ENCODE results near the gene RPS27.

Gene RPS27

GRCh38 chr1:153951801-153952200, 38.8 kb upstream of the RPS27 start:
- no peak overlapping the region for H3K9ac ChIP-seq (ENCODE audit: low read length)
- H3K36me3 ChIP-seq (ENCODE audit: control insufficient read depth, insufficient read depth, low read length): peaks cover 66% of the 10 kb centered on the region
- no peaks in the 10 kb centered on the region for H3K27me3 ChIP-seq (ENCODE audit: control insufficient read depth, insufficient read depth, low read length)
- no peak overlapping the region for H3K4me3 ChIP-seq (ENCODE audit: low read depth, low read length)
- H3K27ac ChIP-seq (ENCODE audit: low read depth, low read length): no peak overlapping the region
- peaks cover 8% of the 10 kb centered on the region for H3K4me1 ChIP-seq (ENCODE audit: control insufficient read depth, insufficient read depth, low read length)
- no peaks in the 10 kb centered on the region for H3K9me3 ChIP-seq (ENCODE audit: control insufficient read depth, insufficient read depth, low read depth, low read length)

- no peaks in the 10 kb centered on the region for H3K27me3 ChIP-seq (ENCODE audit: control insufficient read depth, insufficient read depth, low read length)
- H3K36me3 ChIP-seq (ENCODE audit: control insufficient read depth, insufficient read depth, low read length): peaks cover 51% of the 10 kb centered on the region
- no peak overlapping the region for H3K9ac ChIP-seq (ENCODE audit: low read length)
- no peak overlapping the region for H3K27ac ChIP-seq (ENCODE audit: low read depth, low read length)
- no peaks in the 10 kb centered on the region for H3K9me3 ChIP-seq (ENCODE audit: control insufficient read depth, insufficient read depth, low read depth, low read length)
- H3K4me1 ChIP-seq (ENCODE audit: control insufficient read depth, insufficient read depth, low read length): peaks cover 16% of the 10 kb centered on the region
- H3K4me3 ChIP-seq (ENCODE audit: low read depth, low read length): no peak overlapping the region
These were observed 36.6 kb upstream of the RPS27 start for GRCh38 chr1:153953859-153954365.

DNA sequence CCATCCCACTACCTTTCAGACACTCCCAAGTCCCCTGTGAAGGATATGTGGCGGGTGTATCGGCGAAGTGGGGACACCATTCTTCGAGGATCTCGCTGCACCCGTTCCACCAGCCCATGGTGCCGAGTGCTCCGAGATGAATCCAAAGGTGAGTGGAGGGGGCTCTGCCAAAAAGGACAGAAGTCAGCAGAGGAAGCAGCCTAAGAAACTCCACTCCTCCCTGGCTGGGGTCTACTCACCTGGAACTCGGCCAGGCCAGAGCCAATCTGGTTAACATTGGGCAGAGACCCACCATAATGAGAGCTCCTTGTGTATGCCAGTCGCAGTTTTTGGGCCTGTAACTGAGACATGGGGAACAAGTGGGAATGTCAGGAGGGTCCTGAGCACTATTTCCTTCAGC, 35.7 kb upstream of the RPS27 start:
- Histone ChIP-seq H3K9me3 (ENCODE audit: control insufficient read depth, insufficient read depth, low read depth, low read length) (no peaks in the 10 kb centered on the region), H3K4me3 (ENCODE audit: low read depth, low read length) (no peak overlapping the region), H3K4me1 (ENCODE audit: control insufficient read depth, insufficient read depth, low read length) (peaks cover 23% of the 10 kb centered on the region), H3K27ac (ENCODE audit: low read depth, low read length) (no peak overlapping the region), H3K9ac (ENCODE audit: low read length) (no peak overlapping the region), H3K36me3 (ENCODE audit: control insufficient read depth, insufficient read depth, low read length) (peaks cover 49% of the 10 kb centered on the region), H3K27me3 (ENCODE audit: control insufficient read depth, insufficient read depth, low read length) (no peaks in the 10 kb centered on the region)

DNA sequence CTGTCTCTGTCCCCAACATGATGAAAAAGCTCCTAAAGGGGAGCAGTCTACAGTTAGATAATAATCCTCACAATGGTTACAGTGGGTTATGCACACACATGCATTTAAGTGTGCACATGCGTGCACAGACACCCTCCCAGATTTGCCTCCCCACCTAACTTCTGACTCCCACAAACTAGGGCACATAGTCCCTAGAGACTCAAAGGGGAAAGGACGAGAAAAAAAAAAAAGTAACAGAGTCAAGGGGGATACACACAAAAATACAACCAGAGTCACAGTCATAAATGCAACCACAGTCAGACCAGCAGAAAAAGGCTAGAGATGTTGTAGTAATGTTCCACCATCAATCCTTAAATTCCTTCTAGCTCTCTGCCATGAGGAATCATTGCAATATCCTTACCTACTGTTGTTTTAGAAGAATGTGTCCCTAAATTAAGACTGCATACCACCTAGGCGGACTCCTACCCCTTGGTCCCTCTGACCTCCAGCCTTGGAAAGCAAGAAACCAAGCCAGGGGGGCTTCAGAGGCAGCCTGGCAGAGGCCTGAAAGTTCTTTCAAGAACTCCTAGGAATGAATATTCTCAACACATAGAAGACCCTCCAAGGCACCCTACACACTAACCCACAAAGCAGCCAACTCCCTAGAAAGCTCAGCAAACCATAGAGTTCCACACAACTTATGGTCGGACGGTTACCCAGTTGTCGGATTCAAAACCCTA, 33.4 kb upstream of the RPS27 start:
- Histone ChIP-seq H3K4me3 (ENCODE audit: low read depth, low read length) (peak overlapping the region; percentile 74), H3K9ac (ENCODE audit: low read length) (peak overlapping the region; percentile 90), H3K27me3 (ENCODE audit: control insufficient read depth, insufficient read depth, low read length) (no peaks in the 10 kb centered on the region), H3K36me3 (ENCODE audit: control insufficient read depth, insufficient read depth, low read length) (peaks cover 48% of the 10 kb centered on the region), H3K9me3 (ENCODE audit: control insufficient read depth, insufficient read depth, low read depth, low read length) (no peaks in the 10 kb centered on the region), H3K27ac (ENCODE audit: low read depth, low read length) (peak overlapping the region; percentile 69; the same call in 1 of the 2 replicates), H3K4me1 (ENCODE audit: control insufficient read depth, insufficient read depth, low read length) (peaks cover 28% of the 10 kb centered on the region)

GRCh38 chr1:153957744-153958110, 32.8 kb upstream of the RPS27 start:
- Histone ChIP-seq H3K36me3 (ENCODE audit: control insufficient read depth, insufficient read depth, low read length) (peaks cover 42% of the 10 kb centered on the region), H3K27ac (ENCODE audit: low read depth, low read length) (peak overlapping the region; percentile 69; the same call in 1 of the 2 replicates), H3K4me3 (ENCODE audit: low read depth, low read length) (peak overlapping the region; percentile 74), H3K4me1 (ENCODE audit: control insufficient read depth, insufficient read depth, low read length) (peaks cover 28% of the 10 kb centered on the region), H3K27me3 (ENCODE audit: control insufficient read depth, insufficient read depth, low read length) (no peaks in the 10 kb centered on the region), H3K9me3 (ENCODE audit: control insufficient read depth, insufficient read depth, low read depth, low read length) (no peaks in the 10 kb centered on the region), H3K9ac (ENCODE audit: low read length) (peak overlapping the region; percentile 90)

- Histone ChIP-seq H3K36me3 (ENCODE audit: control insufficient read depth, insufficient read depth, low read length) (peaks cover 39% of the 10 kb centered on the region), H3K9ac (ENCODE audit: low read length) (peak within 1 kb of the TSS; percentile 90), H3K4me3 (ENCODE audit: low read depth, low read length) (peak within 1 kb of the TSS; percentile 74), H3K27me3 (ENCODE audit: control insufficient read depth, insufficient read depth, low read length) (no peaks in the 10 kb centered on the region), H3K9me3 (ENCODE audit: control insufficient read depth, insufficient read depth, low read depth, low read length) (no peaks in the 10 kb centered on the region), H3K4me1 (ENCODE audit: control insufficient read depth, insufficient read depth, low read length) (peaks cover 28% of the 10 kb centered on the region), H3K27ac (ENCODE audit: low read depth, low read length) (peak within 1 kb of the TSS; percentile 69)
These were observed 32.2 kb upstream of the RPS27 start, which contains the start of gene CRTC2 for GRCh38 chr1:153958111-153958960. Gene CRTC2, minus strand, starts transcription at chr1:153958612. Its CDS starts 115 bp downstream, at chr1:153958497.

DNA sequence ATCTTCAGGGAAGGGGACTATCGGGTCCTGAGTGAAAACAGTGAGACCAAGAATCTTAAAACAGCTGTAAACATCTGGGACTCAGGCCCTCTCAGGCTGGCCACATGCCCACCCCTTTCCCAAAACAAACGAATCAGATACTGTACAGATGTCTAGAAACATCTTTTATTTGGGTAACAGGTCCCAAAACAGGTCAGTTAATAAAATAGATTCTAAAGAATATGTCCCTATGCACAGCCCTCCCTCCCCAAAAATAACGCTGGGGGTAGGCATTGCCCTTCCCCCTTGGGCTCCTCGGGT, 31.7 kb upstream of the RPS27 start:
- Histone ChIP-seq H3K27ac (ENCODE audit: low read depth, low read length) (peak overlapping the region; percentile 26; the same call in 1 of the 2 replicates), H3K36me3 (ENCODE audit: control insufficient read depth, insufficient read depth, low read length) (peaks cover 34% of the 10 kb centered on the region), H3K9me3 (ENCODE audit: control insufficient read depth, insufficient read depth, low read depth, low read length) (no peaks in the 10 kb centered on the region), H3K9ac (ENCODE audit: low read length) (peak overlapping the region; percentile 31), H3K4me1 (ENCODE audit: control insufficient read depth, insufficient read depth, low read length) (peaks cover 28% of the 10 kb centered on the region), H3K27me3 (ENCODE audit: control insufficient read depth, insufficient read depth, low read length) (no peaks in the 10 kb centered on the region), H3K4me3 (ENCODE audit: low read depth, low read length) (peak overlapping the region; percentile 25; the same call in 1 of the 2 replicates)

- Histone ChIP-seq H3K9me3 (ENCODE audit: control insufficient read depth, insufficient read depth, low read depth, low read length) (no peaks in the 10 kb centered on the region), H3K27me3 (ENCODE audit: control insufficient read depth, insufficient read depth, low read length) (no peaks in the 10 kb centered on the region), H3K36me3 (ENCODE audit: control insufficient read depth, insufficient read depth, low read length) (peaks cover 30% of the 10 kb centered on the region), H3K27ac (ENCODE audit: low read depth, low read length) (no peak overlapping the region; the same call in 1 of the 2 replicates), H3K4me1 (ENCODE audit: control insufficient read depth, insufficient read depth, low read length) (peaks cover 28% of the 10 kb centered on the region), H3K4me3 (ENCODE audit: low read depth, low read length) (no peak overlapping the region), H3K9ac (ENCODE audit: low read length) (no peak overlapping the region)
These were observed 31.1 kb upstream of the RPS27 start for GRCh38 chr1:153959454-153959853.

DNA sequence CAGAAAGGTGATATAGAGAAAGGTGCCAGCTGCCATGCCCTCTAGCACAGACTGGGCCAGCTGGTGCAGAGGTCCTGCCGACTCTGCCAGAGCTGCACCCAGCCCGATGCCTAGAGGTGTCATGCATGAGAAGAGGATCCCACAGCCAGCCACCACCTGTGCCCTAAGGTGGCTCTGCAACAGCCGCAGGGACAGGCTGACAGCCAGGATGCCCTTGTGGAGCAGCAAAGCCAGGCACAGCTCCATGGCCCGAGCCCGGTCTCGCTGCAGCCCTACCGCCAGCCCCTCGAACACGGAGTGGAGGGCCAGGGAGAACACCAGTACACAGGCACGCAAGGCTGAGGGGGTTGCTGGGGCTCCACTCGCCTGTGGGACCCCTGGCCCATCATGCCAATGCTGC, 30.4 kb upstream of the RPS27 start:
- H3K27me3 ChIP-seq (ENCODE audit: control insufficient read depth, insufficient read depth, low read length): no peaks in the 10 kb centered on the region
- H3K36me3 ChIP-seq (ENCODE audit: control insufficient read depth, insufficient read depth, low read length): peaks cover 28% of the 10 kb centered on the region
- no peak overlapping the region for H3K4me3 ChIP-seq (ENCODE audit: low read depth, low read length)
- no peak overlapping the region for H3K9ac ChIP-seq (ENCODE audit: low read length)
- H3K9me3 ChIP-seq (ENCODE audit: control insufficient read depth, insufficient read depth, low read depth, low read length): no peaks in the 10 kb centered on the region
- H3K27ac ChIP-seq (ENCODE audit: low read depth, low read length): no peak overlapping the region
- peaks cover 28% of the 10 kb centered on the region for H3K4me1 ChIP-seq (ENCODE audit: control insufficient read depth, insufficient read depth, low read length)

DNA sequence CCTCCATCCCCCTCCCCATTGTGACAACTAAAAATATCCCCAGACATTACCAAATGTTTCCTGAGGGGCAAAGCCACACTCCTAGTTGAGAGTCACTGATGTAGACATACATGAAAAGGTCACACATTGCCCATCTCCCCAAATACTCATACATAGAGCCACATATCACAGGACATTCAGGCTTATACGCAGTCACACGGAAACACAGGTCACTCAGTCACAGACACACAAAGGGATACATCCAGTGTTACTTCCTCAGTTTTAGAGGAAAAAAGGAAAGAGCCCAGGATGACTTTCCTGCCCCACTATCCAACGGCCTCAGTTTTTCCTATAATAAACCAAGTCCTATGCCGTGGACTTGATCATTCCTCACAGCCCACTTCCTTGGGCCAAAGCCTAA, 29.1 kb upstream of the RPS27 start:
- no peaks in the 10 kb centered on the region for H3K9me3 ChIP-seq (ENCODE audit: control insufficient read depth, insufficient read depth, low read depth, low read length)
- peak overlapping the region; percentile 90 for H3K9ac ChIP-seq (ENCODE audit: low read length)
- peaks cover 23% of the 10 kb centered on the region for H3K4me1 ChIP-seq (ENCODE audit: control insufficient read depth, insufficient read depth, low read length)
- no peak overlapping the region for H3K27ac ChIP-seq (ENCODE audit: low read depth, low read length)
- H3K27me3 ChIP-seq (ENCODE audit: control insufficient read depth, insufficient read depth, low read length): no peaks in the 10 kb centered on the region
- peak overlapping the region; percentile 89 for H3K4me3 ChIP-seq (ENCODE audit: low read depth, low read length)
- peaks cover 28% of the 10 kb centered on the region for H3K36me3 ChIP-seq (ENCODE audit: control insufficient read depth, insufficient read depth, low read length)
